HL-60 (cell line): ENCODE measurements around the gene TAF1C.

Source experiments
- POLR2AphosphoS5 ChIP-seq: IDR thresholded peaks from 2 replicates; pipeline ENCODE4 v1.6.1; 2012; ENCODE audit warnings: low read depth
- SPI1 ChIP-seq: IDR thresholded peaks from 2 replicates; pipeline ENCODE4 v1.6.1; 2012; ENCODE audit warnings: low read depth, mild to moderate bottlenecking, borderline replicate concordance
- TF ChIP-seq, protein P1 (sequence below): IDR thresholded peaks from one replicate; pipeline ENCODE4 v1.5.1; 2011; ENCODE audit warnings: low read length, control low read depth, inconsistent platforms; ENCODE audit not compliant: insufficient read depth

- TF ChIP-seq, protein P1, sequence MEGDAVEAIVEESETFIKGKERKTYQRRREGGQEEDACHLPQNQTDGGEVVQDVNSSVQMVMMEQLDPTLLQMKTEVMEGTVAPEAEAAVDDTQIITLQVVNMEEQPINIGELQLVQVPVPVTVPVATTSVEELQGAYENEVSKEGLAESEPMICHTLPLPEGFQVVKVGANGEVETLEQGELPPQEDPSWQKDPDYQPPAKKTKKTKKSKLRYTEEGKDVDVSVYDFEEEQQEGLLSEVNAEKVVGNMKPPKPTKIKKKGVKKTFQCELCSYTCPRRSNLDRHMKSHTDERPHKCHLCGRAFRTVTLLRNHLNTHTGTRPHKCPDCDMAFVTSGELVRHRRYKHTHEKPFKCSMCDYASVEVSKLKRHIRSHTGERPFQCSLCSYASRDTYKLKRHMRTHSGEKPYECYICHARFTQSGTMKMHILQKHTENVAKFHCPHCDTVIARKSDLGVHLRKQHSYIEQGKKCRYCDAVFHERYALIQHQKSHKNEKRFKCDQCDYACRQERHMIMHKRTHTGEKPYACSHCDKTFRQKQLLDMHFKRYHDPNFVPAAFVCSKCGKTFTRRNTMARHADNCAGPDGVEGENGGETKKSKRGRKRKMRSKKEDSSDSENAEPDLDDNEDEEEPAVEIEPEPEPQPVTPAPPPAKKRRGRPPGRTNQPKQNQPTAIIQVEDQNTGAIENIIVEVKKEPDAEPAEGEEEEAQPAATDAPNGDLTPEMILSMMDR = no peak
- TF ChIP-seq POLR2AphosphoS5 (no peak), SPI1 (no peak)
Observed at GRCh38 chr16:84176192-84177053, 10.4 kb downstream of the TAF1C start.
